Common myeloid progenitor, CD34-positive (primary cell): ENCODE measurements around the gene TENT5A.
A peak's percentile ranks its signal among the peaks of the same experiment; 100 is the strongest.

Experiments used
- CTCF ChIA-PET: fragments of 350-600 bp; sonication (Branson Sonifier 250); formaldehyde crosslinking; loops from one replicate; lab custom pipeline; 2021; ENCODE audit warnings: antibody characterized with exemption; lab: Charles Lee
- POLR2A ChIA-PET: fragments of 350-600 bp; sonication (Branson Sonifier 250); formaldehyde crosslinking; loops from one replicate; lab custom pipeline; 2021; ENCODE audit warnings: antibody characterized with exemption; lab: Charles Lee
- DNase-seq, 3 donors: peaks; one replicate each; pipeline versions ENCODE4 v3.0.0 to v3.0.0-alpha.2; 2013
- H3K27ac ChIP-seq, 2 experiments: 1 replicate in 1 of 2; 2 replicates in 1 of 2; pipeline ENCODE4 v1.7.0; 2013; ENCODE audit warnings: inconsistent platforms in 2 of 2, low read length in 2 of 2, mild to moderate bottlenecking in 2 of 2, low read depth in 1 of 2, moderate library complexity in 1 of 2; ENCODE audit not compliant: severe bottlenecking in 2 of 2, insufficient read depth in 1 of 2, poor library complexity in 1 of 2
- H3K27me3 ChIP-seq, 5 experiments: replicated peaks in 2 of 5; 1 replicate in 3 of 5; 2 replicates in 2 of 5; pipeline versions ENCODE4 v1.6.1 to v1.7.0; 2013; ENCODE audit warnings: low read length in 4 of 5, mild to moderate bottlenecking in 2 of 5, moderate library complexity in 2 of 5, inconsistent platforms in 1 of 5; ENCODE audit not compliant: insufficient read depth in 5 of 5, control insufficient read depth in 4 of 5
- H3K36me3 ChIP-seq, 4 experiments: 1 replicate in 2 of 4; 2 replicates in 2 of 4; pipeline versions ENCODE4 v1.6.1 to v1.7.0; 2013; ENCODE audit warnings: low read length in 3 of 4, control low read depth in 1 of 4, mild to moderate bottlenecking in 1 of 4; ENCODE audit not compliant: control insufficient read depth in 4 of 4, insufficient read depth in 4 of 4
- H3K4me1 ChIP-seq, 4 experiments: 1 replicate in 3 of 4; 2 replicates in 1 of 4; pipeline versions ENCODE4 v1.6.1 to v1.7.1; 2013; ENCODE audit warnings: low read length in 3 of 4, mild to moderate bottlenecking in 3 of 4, control low read depth in 1 of 4, inconsistent platforms in 1 of 4, moderate library complexity in 1 of 4; ENCODE audit not compliant: control insufficient read depth in 4 of 4, insufficient read depth in 4 of 4; ENCODE audit errors: control extremely low read depth in 1 of 4
- H3K4me3 ChIP-seq, 7 experiments: 1 replicate in 4 of 7; 2 replicates in 3 of 7; pipeline versions ENCODE4 v1.5.1 to v1.7.0; 2013; ENCODE audit warnings: mild to moderate bottlenecking in 7 of 7, low read length in 6 of 7, moderate library complexity in 6 of 7, inconsistent platforms in 2 of 7, low read depth in 2 of 7, control low read depth in 1 of 7; ENCODE audit not compliant: insufficient read depth in 4 of 7, control insufficient read depth in 1 of 7; ENCODE audit errors: extremely low read depth in 1 of 7
- H3K9me3 ChIP-seq, 5 experiments: 1 replicate in 4 of 5; 2 replicates in 1 of 5; pipeline versions ENCODE4 v1.6.1 to v1.7.1; 2013; ENCODE audit warnings: low read length in 4 of 5, mild to moderate bottlenecking in 2 of 5, inconsistent platforms in 1 of 5, low read depth in 1 of 5, moderate library complexity in 1 of 5; ENCODE audit not compliant: control insufficient read depth in 4 of 5, insufficient read depth in 2 of 5; ENCODE audit errors: control extremely low read depth in 1 of 5
- WGBS: methylation state at CpG from one replicate; pipeline ENCODE4 v1.1.5; 2013; ENCODE audit not compliant: insufficient coverage; 5-methylcytosine and 5-hydroxymethylcytosine counted together

Gene TENT5A

GRCh38 chr6:81767163-81767891 is 14.8 kb upstream of the TENT5A start:
- DNase-seq = peak in 1 of 3 donors; percentile 27
- peaks cover 0 to 2% (median 0%) of the 10 kb centered on the region in 5 experiments for H3K9me3 ChIP-seq
- H3K4me3 ChIP-seq = peak overlapping the region in 4 of 7 experiments; percentile 8 to 57 (median 40)
- POLR2A ChIA-PET = interaction anchor here (1.6 kb wide), 1 partner anchor 14 kb away, joined by 11 read pairs; the partner anchor contains the start of gene TENT5A
- H3K36me3 ChIP-seq = no peaks in the 10 kb centered on the region
- CTCF ChIA-PET = interaction anchor here (0.7 to 2.8 kb wide), 8 partner anchors 11 to 45 kb away, joined by 3 to 24 read pairs (median 4); partner anchors contain the start of gene TENT5A
- peak overlapping the region in 1 of 2 experiments; percentile 63 for H3K27ac ChIP-seq
- H3K27me3 ChIP-seq = no peaks in the 10 kb centered on the region
- WGBS = 74% methylated on average over 2 of the region's 4 CpGs
- H3K4me1 ChIP-seq = peaks cover 25 to 65% (median 54%) of the 10 kb centered on the region in 4 experiments

- 0% methylated on average over 1 of the region's 3 CpGs for WGBS
- POLR2A ChIA-PET = interaction anchor here (1.6 kb wide), 1 partner anchor 14 kb away, joined by 11 read pairs; the partner anchor contains the start of gene TENT5A
- DNase-seq = peak; percentile 80 to 95 (median 93)
- Histone ChIP-seq H3K27ac (peak overlapping the region in 1 of 2 experiments; percentile 63), H3K27me3 (no peaks in the 10 kb centered on the region), H3K9me3 (peaks cover 0 to 2% (median 0%) of the 10 kb centered on the region in 5 experiments), H3K4me3 (peak overlapping the region in 5 of 7 experiments; percentile 8 to 57 (median 36)), H3K36me3 (no peaks in the 10 kb centered on the region), H3K4me1 (peaks cover 28 to 64% (median 49%) of the 10 kb centered on the region in 4 experiments)
- CTCF ChIA-PET = interaction anchor here (0.7 to 2.8 kb wide), 10 partner anchors 10 to 417 kb away, joined by 3 to 24 read pairs (median 3); partner anchors contain the start of gene TENT5A
Observed at GRCh38 chr6:81766482-81767069, 14.1 kb upstream of the TENT5A start.

GRCh38 chr6:81764531-81764930 is 12.1 kb upstream of the TENT5A start:
- Histone ChIP-seq H3K27ac (no peak overlapping the region), H3K9me3 (no peaks in the 10 kb centered on the region), H3K36me3 (no peaks in the 10 kb centered on the region), H3K4me3 (peak overlapping the region in 1 of 7 experiments; percentile 36), H3K27me3 (no peaks in the 10 kb centered on the region), H3K4me1 (peaks cover 28 to 64% (median 49%) of the 10 kb centered on the region in 4 experiments)
- ChIA-PET CTCF (interaction anchor here (1.2 to 2.8 kb wide), 2 partner anchors 11 kb away, joined by 5 to 24 read pairs; partner anchors contain the start of gene TENT5A), POLR2A (no interaction called here)
- DNase-seq = no peak
- 100% methylated on average over 2 of the region's 2 CpGs for WGBS

GRCh38 chr6:81763968-81764367 is 11.5 kb upstream of the TENT5A start:
- Histone ChIP-seq H3K27ac (no peak overlapping the region), H3K27me3 (no peaks in the 10 kb centered on the region), H3K36me3 (no peaks in the 10 kb centered on the region), H3K4me3 (no peak overlapping the region), H3K4me1 (peaks cover 28 to 62% (median 47%) of the 10 kb centered on the region in 4 experiments), H3K9me3 (no peaks in the 10 kb centered on the region)
- WGBS = 100% methylated on average over 2 of the region's 3 CpGs
- ChIA-PET POLR2A (no interaction called here), CTCF (interaction anchor here (1.2 kb wide), 2 partner anchors 10 to 12 kb away, joined by 3 to 5 read pairs; no protein-coding TSS in a partner anchor)
- DNase-seq = no peak

GRCh38 chr6:81763051-81763450 is 10.6 kb upstream of the TENT5A start:
- DNase-seq = no peak
- Histone ChIP-seq H3K4me3 (no peak overlapping the region), H3K27me3 (no peaks in the 10 kb centered on the region), H3K36me3 (no peaks in the 10 kb centered on the region), H3K4me1 (peaks cover 25 to 53% (median 39%) of the 10 kb centered on the region in 4 experiments), H3K9me3 (no peaks in the 10 kb centered on the region), H3K27ac (no peak overlapping the region)
- POLR2A ChIA-PET = no interaction called here
- CTCF ChIA-PET = interaction anchor here (0.6 to 1.6 kb wide), 4 partner anchors 9 to 47 kb away, joined by 3 to 5 read pairs (median 4); no protein-coding TSS in a partner anchor
- 100% methylated on average over 1 of the region's 1 CpG for WGBS

GRCh38 chr6:81762606-81763005 is 10.1 kb upstream of the TENT5A start:
- Histone ChIP-seq H3K27ac (no peak overlapping the region), H3K4me3 (no peak overlapping the region), H3K9me3 (no peaks in the 10 kb centered on the region), H3K36me3 (no peaks in the 10 kb centered on the region), H3K27me3 (no peaks in the 10 kb centered on the region), H3K4me1 (peaks cover 22 to 49% (median 36%) of the 10 kb centered on the region in 4 experiments)
- DNase-seq = no peak
- WGBS = 80% methylated on average over 1 of the region's 4 CpGs
- ChIA-PET POLR2A (no interaction called here), CTCF (interaction anchor here (1.6 kb wide), 1 partner anchor 9 kb away, joined by 4 read pairs; no protein-coding TSS in a partner anchor)
